Measurements from ENCODE around the gene SSU72.

The SSU72 gene

GRCh38 chr1:1612104-1612400 lies 37.4 kb upstream of the SSU72 start:
- no peak for DNase-seq

GRCh38 chr1:1610796-1611195 lies 36.1 kb upstream of the SSU72 start:
- DNase-seq, result no peak

- no peak for DNase-seq
Observed at GRCh38 chr1:1609822-1610485, 35.3 kb upstream of the SSU72 start.

- DNase-seq, result no peak
Observed at GRCh38 chr1:1606232-1606631, 31.6 kb upstream of the SSU72 start.

- DNase-seq, result no peak
Observed at GRCh38 chr1:1605724-1606123, 31.1 kb upstream of the SSU72 start.

GRCh38 chr1:1605034-1605591 lies 30.4 kb upstream of the SSU72 start:
- DNase-seq, result no peak

- DNase-seq, result no peak
Observed at GRCh38 chr1:1604374-1605033, 29.8 kb upstream of the SSU72 start.

- DNase-seq, result no peak
Observed at GRCh38 chr1:1603671-1604373, 29.2 kb upstream of the SSU72 start.

- DNase-seq, result no peak
Observed at GRCh38 chr1:1602968-1603506, 28.4 kb upstream of the SSU72 start.

GRCh38 chr1:1602304-1602967 lies 27.8 kb upstream of the SSU72 start:
- no peak for DNase-seq

GRCh38 chr1:1601564-1602303 lies 27.1 kb upstream of the SSU72 start:
- DNase-seq, result no peak

GRCh38 chr1:1600861-1601563 lies 26.3 kb upstream of the SSU72 start:
- no peak for DNase-seq

GRCh38 chr1:1599935-1600860 lies 25.5 kb upstream of the SSU72 start, which contains the start of gene FNDC10:
Gene FNDC10, minus strand, starts transcription at chr1:1600135. Its CDS starts 120 bp downstream, at chr1:1600015.
- no peak for DNase-seq

- peak in 2 of 56 donors; percentile 2 to 22 for DNase-seq
Observed at GRCh38 chr1:1599030-1599934, 24.6 kb upstream of the SSU72 start.

- DNase-seq, result no peak
Observed at GRCh38 chr1:1598720-1599029, 24.0 kb upstream of the SSU72 start.

GRCh38 chr1:1598051-1598719 lies 23.5 kb upstream of the SSU72 start:
- DNase-seq, result no peak

GRCh38 chr1:1597275-1597930 lies 22.7 kb upstream of the SSU72 start:
- DNase-seq, result peak in 1 of 56 donors; percentile 20

Measured in nucleus accumbens (tissue), 56 donors.